GM12878 (cell line): ENCODE data around the gene CKAP2. TPM values are rescaled to one million over a fixed set of nuclear protein-coding genes. Genes with fewer than 3 reads are reported as not detected.
A peak's percentile ranks its signal among the peaks of the same experiment; 100 is the strongest.

Experiments used
- BACH1 ChIP-seq: fragments of 450-650 bp; IDR thresholded peaks from 2 replicates; pipeline ENCODE4 v1.6.1; 2017; ENCODE audit warnings: mild to moderate bottlenecking, borderline replicate concordance
- CREB1 ChIP-seq: IDR thresholded peaks from 2 replicates; pipeline ENCODE4 v1.6.1; 2012; ENCODE audit warnings: low read depth, mild to moderate bottlenecking, inconsistent platforms
- EGR1 ChIP-seq, 2 experiments: IDR thresholded peaks; 1 replicate in 1 of 2; 2 replicates in 1 of 2; pipeline ENCODE4 v1.6.1; 2011 to 2012; ENCODE audit warnings: low read depth in 2 of 2, low read length in 2 of 2, borderline replicate concordance in 1 of 2, mild to moderate bottlenecking in 1 of 2, moderate library complexity in 1 of 2
- GABPA ChIP-seq: IDR thresholded peaks from 2 replicates; pipeline ENCODE4 v1.6.1; 2014; ENCODE audit warnings: antibody characterized with exemption, low read depth, mild to moderate bottlenecking, inconsistent platforms
- IKZF2 ChIP-seq, 2 experiments: fragments of 450-650 bp; IDR thresholded peaks; 2 replicates each; pipeline ENCODE4 v1.6.1; 2017; ENCODE audit warnings: mild to moderate bottlenecking in 2 of 2, moderate library complexity in 2 of 2
- IRF3 ChIP-seq: fragments of 450-650 bp; IDR thresholded peaks from 2 replicates; pipeline ENCODE4 v1.6.1; 2014; ENCODE audit warnings: mild to moderate bottlenecking
- IRF5 ChIP-seq: fragments of 450-650 bp; IDR thresholded peaks from 2 replicates; pipeline ENCODE4 v1.6.1; 2017; ENCODE audit warnings: borderline replicate concordance
- KDM1A ChIP-seq: fragments of 200-600 bp; sonication (generic); IDR thresholded peaks from 2 replicates; pipeline ENCODE4 v1.6.1; 2016; ENCODE audit warnings: borderline replicate concordance
- LARP7 ChIP-seq: fragments of 450-650 bp; IDR thresholded peaks from 2 replicates; pipeline ENCODE4 v1.6.1; 2017; ENCODE audit warnings: mild to moderate bottlenecking
- MAX ChIP-seq: IDR thresholded peaks from 2 replicates; pipeline ENCODE4 v1.6.1; 2012; ENCODE audit warnings: low read depth, low read length, improper control_type of control experiment
- MLLT1 ChIP-seq: fragments of 450-650 bp; IDR thresholded peaks from 2 replicates; pipeline ENCODE4 v1.6.1; 2016; ENCODE audit warnings: mild to moderate bottlenecking
- NBN ChIP-seq: fragments of 450-650 bp; IDR thresholded peaks from 2 replicates; pipeline ENCODE4 v1.6.1; 2016
- NFIC ChIP-seq: IDR thresholded peaks from 2 replicates; pipeline ENCODE4 v1.6.1; 2012; ENCODE audit warnings: low read depth, mild to moderate bottlenecking, inconsistent platforms, low read length, moderate library complexity
- RELA ChIP-seq: fragments of 450-650 bp; IDR thresholded peaks from 2 replicates; pipeline ENCODE4 v1.8.0; 2014; ENCODE audit warnings: borderline replicate concordance; ENCODE audit not compliant: partially characterized antibody
- RELB ChIP-seq: fragments of 450-650 bp; IDR thresholded peaks from 2 replicates; pipeline ENCODE4 v1.6.1; 2017; ENCODE audit warnings: low read depth, mild to moderate bottlenecking, moderate library complexity
- SMC3 ChIP-seq: IDR thresholded peaks from 2 replicates; pipeline ENCODE4 v1.6.1; 2011; ENCODE audit warnings: low read length, improper control_type of control experiment, borderline replicate concordance
- SREBF2 ChIP-seq: IDR thresholded peaks from 2 replicates; pipeline ENCODE4 v1.6.1; 2012; ENCODE audit warnings: mild to moderate bottlenecking, low read length
- TCF3 ChIP-seq: IDR thresholded peaks from 2 replicates; pipeline ENCODE4 v1.6.1; 2012; ENCODE audit warnings: low read depth, mild to moderate bottlenecking, low read length, borderline replicate concordance; ENCODE audit not compliant: insufficient read depth
- YY1 ChIP-seq: IDR thresholded peaks from 2 replicates; pipeline ENCODE4 v1.6.1; 2011; ENCODE audit warnings: low read depth, mild to moderate bottlenecking, low read length
- ZNF207 ChIP-seq: fragments of 450-650 bp; IDR thresholded peaks from 2 replicates; pipeline ENCODE4 v1.6.1; 2014; ENCODE audit warnings: antibody characterized with exemption, mild to moderate bottlenecking, borderline replicate concordance
- ZNF24 ChIP-seq: fragments of 450-650 bp; IDR thresholded peaks from 2 replicates; pipeline ENCODE4 v1.6.1; 2017; ENCODE audit warnings: antibody characterized with exemption, mild to moderate bottlenecking
- ZNF592 ChIP-seq: fragments of 450-650 bp; IDR thresholded peaks from 2 replicates; pipeline ENCODE4 v1.6.1; 2017; ENCODE audit warnings: mild to moderate bottlenecking, moderate library complexity
- ZSCAN29 ChIP-seq: fragments of 450-650 bp; IDR thresholded peaks from 2 replicates; pipeline ENCODE4 v1.6.1; 2017; ENCODE audit warnings: mild to moderate bottlenecking, moderate library complexity
- polyA plus RNA-seq, 11 experiments: library from polyadenylated mRNA; depleted of rRNA in 4 of 11; unstranded in 6 of 11; stranded (reverse) in 5 of 11; fragments of >200 nt; fragmentation: Nextera tagmentation in 4 of 11; fragmentation: Illumina TruSeq in 1 of 11; extraction: Ambion mirVana in 4 of 11; extraction: Trizol in 1 of 11; gene quantifications; 1 replicate in 1 of 11; 2 replicates in 10 of 11; pipeline versions ENCODE4 v1.2.1 to v1.2.3, GENCODE V29; 2011 to 2016; ENCODE audit warnings: inconsistent platforms in 2 of 11, missing spikeins in 2 of 11, low read depth in 1 of 11
- total RNA-seq, 4 experiments: library from RNA; depleted of rRNA in 3 of 4; stranded (reverse); fragments of >200 nt in 3 of 4; fragmentation: Illumina TruSeq in 1 of 4; extraction: Trizol in 1 of 4; gene quantifications; 2 replicates each; pipeline versions ENCODE4 v1.2.1 to v1.2.3, GENCODE V29; 2013 to 2021

Gene CKAP2
- total and polyA plus RNA-seq, 10 of the 15 experiments (the other 5 are each of a cell fraction or from before 2014, with no cell fraction given), result 20.9 to 62.3 (median 37.5) TPM

GRCh38 chr13:52454459-52454819 lies 839 bp upstream of the CKAP2 start (continued):
- TF ChIP-seq IRF3 (no peak), MLLT1 (no peak), ZNF207 (no peak), KDM1A (no peak), NFIC (no peak), ZSCAN29 (no peak), GABPA (no peak), CREB1 (no peak), NBN (no peak), BACH1 (peak; percentile 46; the same call in 1 of the 2 replicates), ZNF24 (no peak), MAX (no peak), SMC3 (no peak), IKZF2 (IDR thresholded peaks at IDR 0.05) (no peak), RELA (no peak), TCF3 (0 out of 2 replicates have a peak, but pooled peaks have one; percentile 58), IRF5 (no peak), YY1 (no peak), LARP7 (no peak), RELB (peak; percentile 83; the same call in 1 of the 2 replicates), SREBF2 (no peak), ZNF592 (no peak), EGR1 (IDR thresholded peaks at IDR 0.05; ENCODE audit: borderline replicate concordance in 1 of 2, low read depth in 2 of 2, low read length in 2 of 2) (0 out of 3 replicates have a peak, but pooled peaks of 1 of the 2 experiments have one; percentile 9)
